Naive B cell (primary cell): Measurements from ENCODE around the gene USP47. TPM values are rescaled to one million over a fixed set of nuclear protein-coding genes. Genes with fewer than 3 reads are reported as not detected.

ENCODE experiments used
- ATAC-seq, 2 donors: fragments of 150-1000 bp; cut with Tn5 transposase; 2 replicates each; pipeline ENCODE4 v1.10.0; 2021; ENCODE audit warnings: low read depth in 2 of 2, mild to moderate bottlenecking in 2 of 2, moderate library complexity in 2 of 2
- DNase-seq: peaks from one replicate; pipeline ENCODE4 v3.0.0; 2022
- H3K27ac Mint-ChIP-seq, 6 donors: one replicate each; pipeline ENCODE4 v1.8.0; 2020 to 2022; ENCODE audit warnings: mild to moderate bottlenecking in 6 of 6, mixed read lengths in 6 of 6, moderate library complexity in 5 of 6, inconsistent platforms in 2 of 6
- H3K27me3 Mint-ChIP-seq, 3 donors: one replicate each; pipeline ENCODE4 v1.8.0; 2021 to 2022; ENCODE audit warnings: mixed read lengths in 3 of 3, mild to moderate bottlenecking in 1 of 3
- H3K36me3 Mint-ChIP-seq, 2 donors: one replicate each; pipeline ENCODE4 v1.8.0; 2020 to 2022; ENCODE audit warnings: mixed read lengths in 2 of 2, inconsistent platforms in 1 of 2, mild to moderate bottlenecking in 1 of 2
- H3K4me1 Mint-ChIP-seq, 3 donors: one replicate each; pipeline ENCODE4 v1.8.0; 2020 to 2022; ENCODE audit warnings: mixed read lengths in 3 of 3, inconsistent platforms in 1 of 3, mild to moderate bottlenecking in 1 of 3, moderate library complexity in 1 of 3
- H3K4me3 Mint-ChIP-seq, 8 donors: one replicate each; pipeline ENCODE4 v1.8.0; 2020 to 2022; ENCODE audit warnings: mild to moderate bottlenecking in 8 of 8, mixed read lengths in 8 of 8, moderate library complexity in 8 of 8, inconsistent platforms in 2 of 8
- H3K9me3 Mint-ChIP-seq, 7 donors: one replicate each; pipeline ENCODE4 v1.8.0; 2020 to 2022; ENCODE audit warnings: mixed read lengths in 7 of 7, mild to moderate bottlenecking in 5 of 7, inconsistent platforms in 2 of 7, moderate library complexity in 1 of 7
- polyA plus RNA-seq, 6 donors: library from polyadenylated mRNA; unstranded; fragments of 300-500 nt; fragmentation: Illumina TruSeq; gene quantifications; one replicate each; pipeline ENCODE4 v1.2.3, GENCODE V29; 2021; ENCODE audit warnings: low read depth in 6 of 6

USP47 gene
- polyA plus RNA-seq, 6 donors from 2014 or later = 28.5 to 51.7 (median 33.3) TPM

DNA sequence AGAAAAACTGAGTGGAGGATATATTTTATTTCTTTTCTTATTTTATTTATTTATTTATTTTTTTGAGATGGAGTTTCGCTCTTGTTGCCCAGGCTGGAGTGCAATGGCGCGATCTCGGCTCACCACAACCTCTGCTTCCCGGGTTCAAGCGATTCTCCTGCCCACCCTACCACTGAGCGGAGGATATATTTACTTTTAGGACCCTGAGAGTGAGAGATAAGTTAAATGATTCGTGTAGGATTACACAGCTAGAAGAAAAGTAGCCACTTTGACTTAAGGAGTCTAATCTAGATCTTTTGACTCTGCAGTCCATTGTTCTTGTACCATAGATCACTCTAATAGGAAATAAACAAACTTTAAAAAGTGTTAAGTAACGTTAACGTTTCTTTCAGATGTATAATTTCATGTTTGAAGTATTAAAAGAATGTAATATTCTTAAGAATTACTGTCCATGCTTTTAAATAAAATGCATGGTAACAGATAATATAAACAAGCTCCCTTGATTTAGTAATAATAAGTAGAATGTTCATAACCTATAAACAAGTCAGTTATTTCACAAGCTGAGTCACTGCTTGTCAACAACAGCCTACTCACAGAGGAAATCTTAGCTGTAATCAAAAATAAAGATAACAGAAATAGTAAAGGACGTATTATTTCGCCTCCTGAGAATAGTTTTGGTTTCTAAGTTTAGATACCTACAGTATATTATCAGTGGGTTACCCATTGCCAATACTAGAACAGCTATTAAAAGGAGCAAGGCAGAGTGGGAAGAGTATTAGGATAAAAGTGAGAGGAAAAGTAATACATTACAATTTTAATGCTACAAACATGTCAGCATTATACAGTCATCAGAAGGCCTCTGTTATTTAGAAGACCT is 18.6 kb downstream of the USP47 start:
- Mint-ChIP-seq H3K4me3 (no peak overlapping the region), H3K27ac (no peak overlapping the region), H3K27me3 (no peaks in the 10 kb centered on the region), H3K4me1 (peaks cover 40 to 66% (median 57%) of the 10 kb centered on the region in 3 donors), H3K36me3 (no peaks in the 10 kb centered on the region), H3K9me3 (no peaks in the 10 kb centered on the region)
- no peak for ATAC-seq
- DNase-seq = no peak

DNA sequence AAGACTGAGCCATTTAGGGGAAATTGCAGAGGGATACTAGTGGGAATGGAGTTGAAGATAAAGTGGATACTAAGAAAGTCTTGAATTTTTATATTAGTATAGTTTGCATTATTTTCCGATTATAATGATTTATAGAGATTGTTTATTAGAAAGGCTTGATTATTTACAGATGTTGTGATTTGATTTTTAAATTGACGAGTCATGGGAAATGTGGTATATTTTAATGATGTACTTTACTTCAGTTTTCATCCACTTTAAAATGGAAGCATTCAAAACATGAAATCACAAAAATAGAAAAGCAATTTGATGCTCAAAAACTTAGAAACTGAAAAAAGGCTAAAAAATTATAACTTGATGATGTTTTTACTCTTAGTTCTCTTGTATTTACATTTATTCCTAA is 21.2 kb downstream of the USP47 start:
- Mint-ChIP-seq H3K27ac (peak overlapping the region in 1 of 6 donors; percentile 16), H3K9me3 (peaks cover 0 to 8% (median 2%) of the 10 kb centered on the region in 7 donors), H3K36me3 (peaks cover 4 to 8% of the 10 kb centered on the region in 2 donors), H3K27me3 (no peaks in the 10 kb centered on the region), H3K4me3 (no peak overlapping the region), H3K4me1 (peaks cover 40 to 65% (median 58%) of the 10 kb centered on the region in 3 donors)
- no peak for ATAC-seq
- DNase-seq = no peak

DNA sequence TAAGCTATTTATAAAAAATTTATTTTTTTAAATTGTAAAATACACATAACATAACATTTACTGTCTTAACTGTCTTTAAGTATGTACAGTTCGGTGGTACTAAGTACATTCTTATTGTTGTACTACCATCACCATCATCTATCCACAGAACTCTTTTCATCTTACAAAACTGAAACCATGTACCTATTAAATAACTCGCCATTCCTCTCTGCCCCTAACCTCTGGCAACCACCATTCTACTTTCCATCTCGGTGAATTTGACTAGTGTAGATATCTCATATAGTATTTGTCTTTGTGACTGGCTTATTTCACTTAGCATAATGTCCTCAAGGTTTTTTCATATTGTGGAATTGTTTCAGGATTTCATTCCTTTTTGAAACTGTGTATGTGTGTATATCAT is 22.6 kb downstream of the USP47 start:
- Mint-ChIP-seq H3K4me3 (no peak overlapping the region), H3K4me1 (peaks cover 32 to 57% (median 56%) of the 10 kb centered on the region in 3 donors), H3K27ac (no peak overlapping the region), H3K9me3 (peaks cover 0 to 12% (median 2%) of the 10 kb centered on the region in 7 donors), H3K27me3 (no peaks in the 10 kb centered on the region), H3K36me3 (peaks cover 4 to 8% of the 10 kb centered on the region in 2 donors)
- DNase-seq (no peak), ATAC-seq (no peak)

DNA sequence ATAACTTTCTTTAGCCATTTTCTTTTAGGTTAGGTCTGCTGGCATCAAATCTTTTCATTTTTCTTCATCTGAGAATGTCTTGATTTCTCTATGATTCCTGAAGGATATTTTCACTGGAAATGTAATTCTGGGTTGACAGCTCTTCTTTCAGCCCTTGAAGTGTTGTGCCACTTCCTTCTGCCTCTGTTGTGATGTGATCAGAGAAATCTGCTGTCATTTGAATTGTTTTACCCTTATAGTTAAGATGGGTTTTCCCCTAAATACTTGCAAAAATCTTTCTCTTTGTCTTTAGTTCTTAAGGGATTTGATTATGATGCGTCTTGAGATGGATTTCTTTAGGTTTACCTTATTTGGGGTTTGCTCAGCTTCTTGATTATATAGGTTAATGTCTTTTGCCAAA is 23.0 kb downstream of the USP47 start:
- H3K9me3 Mint-ChIP-seq = peaks cover 0 to 12% (median 2%) of the 10 kb centered on the region in 7 donors
- peak overlapping the region in 5 of 6 donors; percentile 0 to 12 (median 8) for H3K27ac Mint-ChIP-seq
- ATAC-seq (peak; percentile 54 to 58), DNase-seq (no peak)
- peaks cover 4 to 8% of the 10 kb centered on the region in 2 donors for H3K36me3 Mint-ChIP-seq
- H3K4me3 Mint-ChIP-seq = peak overlapping the region in 4 of 8 donors; percentile 2 to 33 (median 14)
- no peaks in the 10 kb centered on the region for H3K27me3 Mint-ChIP-seq
- H3K4me1 Mint-ChIP-seq = peaks cover 35 to 59% (median 52%) of the 10 kb centered on the region in 3 donors

DNA sequence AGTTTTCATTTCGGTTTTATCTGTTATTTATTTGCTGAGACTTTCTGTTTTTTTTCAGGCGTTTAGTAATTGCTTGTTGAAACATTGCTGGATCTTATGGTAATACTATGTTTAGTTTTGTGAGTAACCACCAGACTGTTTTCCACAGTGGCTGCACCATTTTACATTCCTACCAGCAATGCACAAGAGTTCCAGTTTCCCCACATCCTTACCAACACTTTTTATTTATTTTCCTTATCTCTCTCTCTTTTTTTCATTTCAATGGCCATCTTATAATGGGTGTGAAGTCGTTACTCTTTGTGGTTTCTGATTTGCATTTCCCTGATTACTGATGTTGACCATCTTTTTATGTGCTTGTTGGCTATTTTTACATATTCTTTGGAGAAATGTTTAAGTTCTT is 23.7 kb downstream of the USP47 start:
- H3K4me1 Mint-ChIP-seq = peaks cover 40 to 59% (median 50%) of the 10 kb centered on the region in 3 donors
- peak overlapping the region in 2 of 8 donors; percentile 33 to 39 for H3K4me3 Mint-ChIP-seq
- H3K9me3 Mint-ChIP-seq = peaks cover 0 to 12% (median 2%) of the 10 kb centered on the region in 7 donors
- H3K27me3 Mint-ChIP-seq = no peaks in the 10 kb centered on the region
- ATAC-seq (no peak), DNase-seq (no peak)
- peak overlapping the region in 3 of 6 donors; percentile 4 to 8 (median 8) for H3K27ac Mint-ChIP-seq
- peaks cover 4 to 8% of the 10 kb centered on the region in 2 donors for H3K36me3 Mint-ChIP-seq

DNA sequence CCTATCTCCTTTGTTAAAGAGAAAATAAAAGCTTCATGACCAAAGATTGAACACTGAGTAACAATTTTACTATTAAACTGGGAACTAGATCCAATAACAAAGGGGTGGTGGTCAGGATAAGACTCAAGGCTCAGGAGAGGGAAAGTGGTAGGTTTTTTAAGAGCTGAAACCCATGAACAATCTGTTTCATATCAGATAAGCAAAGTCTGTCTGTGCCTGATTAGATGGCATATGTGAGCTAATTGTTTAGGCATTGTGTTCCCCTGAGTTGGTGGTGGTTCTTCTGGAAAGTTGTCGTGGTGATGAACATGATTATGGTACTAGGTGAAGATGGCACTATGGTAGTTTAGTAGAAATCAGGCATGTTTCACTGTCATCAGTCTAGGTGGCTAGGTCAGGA is 24.4 kb downstream of the USP47 start:
- peak overlapping the region in 2 of 8 donors; percentile 2 to 21 for H3K4me3 Mint-ChIP-seq
- peaks cover 0 to 12% (median 2%) of the 10 kb centered on the region in 7 donors for H3K9me3 Mint-ChIP-seq
- ATAC-seq (no peak), DNase-seq (no peak)
- peaks cover 39 to 61% (median 53%) of the 10 kb centered on the region in 3 donors for H3K4me1 Mint-ChIP-seq
- H3K27ac Mint-ChIP-seq = peak overlapping the region in 3 of 6 donors; percentile 12 to 44 (median 23)
- H3K36me3 Mint-ChIP-seq = peaks cover 4 to 8% of the 10 kb centered on the region in 2 donors
- H3K27me3 Mint-ChIP-seq = no peaks in the 10 kb centered on the region

DNA sequence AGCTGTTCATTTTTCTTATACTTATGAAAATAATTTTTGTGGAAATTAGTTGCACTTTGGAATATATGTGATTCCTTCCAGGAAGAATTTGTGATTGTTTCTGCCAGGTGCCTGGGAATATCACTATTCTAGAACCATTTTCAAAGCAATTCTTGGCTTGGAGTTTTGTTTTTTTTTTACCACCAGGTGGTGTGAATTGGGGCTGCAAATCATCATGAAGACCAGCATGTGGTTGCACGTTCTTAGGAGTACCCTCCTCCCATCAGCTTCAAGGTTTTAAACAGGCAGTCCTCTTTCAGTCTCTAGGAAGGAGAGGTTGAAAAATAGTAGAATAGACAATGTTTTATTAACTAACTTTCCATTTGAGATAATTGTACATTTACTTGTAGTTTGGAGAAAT is 25.9 kb downstream of the USP47 start:
- no peak for DNase-seq
- H3K36me3 Mint-ChIP-seq = peaks cover 4 to 8% of the 10 kb centered on the region in 2 donors
- peaks cover 53 to 70% (median 63%) of the 10 kb centered on the region in 3 donors for H3K4me1 Mint-ChIP-seq
- no peak overlapping the region for H3K27ac Mint-ChIP-seq
- H3K9me3 Mint-ChIP-seq = peaks cover 0 to 12% (median 2%) of the 10 kb centered on the region in 7 donors
- H3K4me3 Mint-ChIP-seq = peak overlapping the region in 1 of 8 donors; percentile 13
- no peaks in the 10 kb centered on the region for H3K27me3 Mint-ChIP-seq
- no peak for ATAC-seq

DNA sequence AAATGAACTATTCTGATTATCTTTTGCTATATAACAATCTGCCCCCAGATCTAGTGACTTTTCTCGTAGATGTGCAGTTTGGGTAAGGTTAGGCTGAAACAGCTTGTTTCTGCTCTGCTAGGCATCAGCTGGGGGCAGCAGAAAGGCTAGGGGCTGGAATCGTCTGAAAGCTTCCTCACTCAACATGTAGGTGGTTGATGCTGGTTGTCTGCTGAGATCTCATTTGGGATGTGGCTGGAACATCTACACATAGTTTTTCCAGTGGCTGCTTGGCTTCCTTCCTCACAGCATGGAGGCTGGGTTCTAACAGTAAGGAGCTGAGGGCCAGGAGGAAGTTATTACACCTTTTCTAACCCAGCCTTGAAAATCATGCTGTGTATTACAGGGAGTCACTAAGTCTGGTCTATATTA is 30.2 kb downstream of the USP47 start:
- H3K27me3 Mint-ChIP-seq = no peaks in the 10 kb centered on the region
- peaks cover 37 to 51% (median 50%) of the 10 kb centered on the region in 3 donors for H3K4me1 Mint-ChIP-seq
- ATAC-seq (peak in 1 of 2 donors; percentile 51), DNase-seq (no peak)
- H3K9me3 Mint-ChIP-seq = peaks cover 0 to 7% (median 2%) of the 10 kb centered on the region in 7 donors
- H3K4me3 Mint-ChIP-seq = peak overlapping the region in 5 of 8 donors; percentile 21 to 82 (median 67)
- peaks cover 3 to 6% of the 10 kb centered on the region in 2 donors for H3K36me3 Mint-ChIP-seq
- peak overlapping the region; percentile 13 to 79 (median 36) for H3K27ac Mint-ChIP-seq

DNA sequence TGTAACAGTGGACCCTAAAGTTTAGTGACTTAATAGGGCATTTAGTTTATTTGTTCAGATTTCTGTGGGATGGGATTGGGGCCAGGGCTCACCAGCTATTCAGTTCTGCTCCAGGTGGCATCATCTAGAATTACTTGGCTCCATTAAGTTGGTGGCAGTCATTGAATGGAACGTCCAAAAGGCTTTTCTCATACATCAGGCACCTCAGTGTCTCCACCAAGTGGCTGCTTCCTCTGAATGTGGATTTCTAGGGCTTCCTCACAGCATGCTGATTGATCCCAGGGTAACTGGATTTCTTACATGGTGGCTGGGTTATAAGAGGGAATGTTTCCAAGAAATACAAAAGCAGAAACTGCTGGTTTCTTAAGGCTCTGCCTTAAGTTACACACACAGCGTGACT is 34.7 kb downstream of the USP47 start:
- Mint-ChIP-seq H3K36me3 (no peaks in the 10 kb centered on the region), H3K4me3 (no peak overlapping the region), H3K27ac (no peak overlapping the region), H3K9me3 (no peaks in the 10 kb centered on the region), H3K27me3 (no peaks in the 10 kb centered on the region), H3K4me1 (peaks cover 15 to 44% (median 31%) of the 10 kb centered on the region in 3 donors)
- DNase-seq (no peak), ATAC-seq (no peak)

DNA sequence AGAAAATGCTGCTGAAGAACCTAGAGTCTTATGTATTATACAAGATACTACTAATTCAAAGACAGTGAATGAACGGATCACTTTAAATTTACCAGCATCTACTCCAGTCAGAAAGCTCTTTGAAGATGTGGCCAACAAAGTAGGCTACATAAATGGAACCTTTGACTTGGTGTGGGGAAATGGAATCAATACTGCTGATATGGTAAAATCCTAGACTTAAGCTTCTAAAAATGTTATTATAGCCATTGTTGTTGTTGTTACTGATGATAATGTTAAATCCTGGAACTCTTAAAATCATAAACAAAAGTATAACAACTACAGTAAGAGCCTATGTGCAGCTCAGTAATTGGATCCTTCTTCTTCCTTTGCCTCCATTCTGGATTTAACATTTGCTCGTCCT is 38.4 kb downstream of the USP47 start:
- H3K4me1 Mint-ChIP-seq = peaks cover 6 to 43% (median 33%) of the 10 kb centered on the region in 3 donors
- peak overlapping the region in 1 of 6 donors; percentile 52 for H3K27ac Mint-ChIP-seq
- peaks cover 12 to 13% of the 10 kb centered on the region in 2 donors for H3K36me3 Mint-ChIP-seq
- no peaks in the 10 kb centered on the region for H3K27me3 Mint-ChIP-seq
- DNase-seq (no peak), ATAC-seq (no peak)
- H3K4me3 Mint-ChIP-seq = no peak overlapping the region
- no peaks in the 10 kb centered on the region for H3K9me3 Mint-ChIP-seq

DNA sequence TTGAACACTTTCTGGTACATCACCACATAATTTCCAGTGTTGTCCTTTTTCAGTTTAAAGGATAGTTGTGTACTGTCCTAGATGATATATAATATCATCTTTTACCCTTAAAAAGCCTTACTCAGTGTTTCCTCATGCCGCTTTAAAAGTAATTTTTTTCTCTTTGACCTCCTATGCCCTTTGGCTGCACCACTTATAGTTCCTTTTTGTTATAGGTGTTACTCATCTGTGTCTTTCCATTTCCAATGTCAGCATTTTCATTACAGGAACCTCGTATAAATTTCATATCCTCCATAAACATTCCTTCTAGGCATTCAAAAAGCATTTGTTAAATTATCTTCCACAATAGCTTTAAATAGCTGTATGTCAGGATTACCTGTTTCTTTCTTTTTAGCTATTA is 40.8 kb downstream of the USP47 start:
- DNase-seq = no peak
- no peak overlapping the region for H3K4me3 Mint-ChIP-seq
- H3K27me3 Mint-ChIP-seq = no peaks in the 10 kb centered on the region
- peaks cover 36 to 37% of the 10 kb centered on the region in 2 donors for H3K36me3 Mint-ChIP-seq
- peaks cover 6 to 30% (median 27%) of the 10 kb centered on the region in 3 donors for H3K4me1 Mint-ChIP-seq
- H3K9me3 Mint-ChIP-seq = peaks cover 0 to 4% (median 0%) of the 10 kb centered on the region in 7 donors
- no peak for ATAC-seq
- peak overlapping the region in 1 of 6 donors; percentile 96 for H3K27ac Mint-ChIP-seq

DNA sequence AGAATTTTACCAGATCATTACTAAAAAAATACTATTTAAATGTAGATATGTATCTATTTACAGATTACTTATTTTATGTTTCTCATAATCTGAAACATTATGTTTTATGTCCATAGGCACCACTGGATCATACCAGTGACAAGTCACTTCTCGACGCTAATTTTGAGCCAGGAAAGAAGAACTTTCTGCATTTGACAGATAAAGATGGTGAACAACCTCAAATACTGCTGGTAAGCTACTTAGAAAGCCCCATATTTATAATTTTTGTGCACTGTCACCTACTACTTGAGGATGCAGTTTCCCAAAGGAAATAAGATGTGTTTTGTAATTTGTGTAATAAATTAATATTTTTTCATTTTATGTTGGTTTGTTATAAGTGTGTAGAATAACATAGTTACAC is 42.6 kb downstream of the USP47 start:
- peaks cover 0 to 4% (median 0%) of the 10 kb centered on the region in 7 donors for H3K9me3 Mint-ChIP-seq
- no peak overlapping the region for H3K4me3 Mint-ChIP-seq
- H3K27ac Mint-ChIP-seq = no peak overlapping the region
- peaks cover 46 to 48% of the 10 kb centered on the region in 2 donors for H3K36me3 Mint-ChIP-seq
- H3K27me3 Mint-ChIP-seq = no peaks in the 10 kb centered on the region
- ATAC-seq = no peak
- no peak for DNase-seq
- peaks cover 6 to 30% (median 21%) of the 10 kb centered on the region in 3 donors for H3K4me1 Mint-ChIP-seq

DNA sequence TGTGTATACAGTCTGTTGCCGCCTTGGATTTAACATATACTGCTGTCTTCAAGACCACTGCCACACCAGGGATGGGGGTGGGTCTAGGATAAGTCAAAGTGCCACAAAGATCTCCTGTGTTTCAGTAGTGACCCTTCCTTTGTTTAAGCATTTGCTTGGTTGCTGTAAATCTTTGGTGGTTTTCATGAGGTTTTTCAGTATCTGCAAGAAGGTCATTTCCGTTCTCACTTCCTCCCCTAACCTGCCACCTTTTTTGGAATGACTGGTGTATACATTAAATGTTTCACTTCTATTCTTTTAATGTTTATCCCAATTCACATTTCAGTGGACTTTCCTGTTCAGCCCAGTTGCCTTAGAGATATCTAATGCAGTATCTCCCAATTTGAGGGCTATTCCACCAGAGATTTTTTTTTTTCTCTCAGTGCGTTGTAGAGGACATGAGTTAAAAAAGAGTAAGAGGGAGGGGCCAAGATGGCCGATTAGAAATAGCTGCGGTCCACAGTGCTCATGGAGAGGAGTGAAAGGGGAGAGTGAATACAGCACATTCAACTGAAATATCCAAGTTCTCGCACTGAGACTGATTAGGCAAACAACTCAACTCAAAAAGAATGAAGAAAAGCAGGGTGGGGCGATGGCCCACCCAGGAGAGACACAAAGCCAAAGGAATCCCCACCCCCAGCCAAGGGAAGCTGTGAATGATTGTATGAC is 43.2 kb downstream of the USP47 start:
- Mint-ChIP-seq H3K9me3 (peaks cover 0 to 4% (median 0%) of the 10 kb centered on the region in 7 donors), H3K27ac (peak overlapping the region in 2 of 6 donors; percentile 4 to 50), H3K27me3 (no peaks in the 10 kb centered on the region), H3K36me3 (peaks cover 48 to 52% of the 10 kb centered on the region in 2 donors), H3K4me1 (peaks cover 6 to 34% (median 21%) of the 10 kb centered on the region in 3 donors), H3K4me3 (peak overlapping the region in 1 of 8 donors; percentile 22)
- ATAC-seq (no peak), DNase-seq (no peak)
